GM18873 (cell line): ENCODE data around the gene G6PC3.
"Not testable (repeated sequence)": the region's sequence is repeated elsewhere in the genome, so short reads cannot be mapped to it uniquely, and the experiment has no call there.

ENCODE experiments used
- ATAC-seq: cut with Tn5 transposase; IDR thresholded peaks from one replicate; pipeline ENCODE4 v1.9.1; 2021; ENCODE audit warnings: mild to moderate bottlenecking, moderate library complexity, moderate number of reproducible peaks; ENCODE audit not compliant: unreplicated experiment, low FRiP score

Gene G6PC3

DNA sequence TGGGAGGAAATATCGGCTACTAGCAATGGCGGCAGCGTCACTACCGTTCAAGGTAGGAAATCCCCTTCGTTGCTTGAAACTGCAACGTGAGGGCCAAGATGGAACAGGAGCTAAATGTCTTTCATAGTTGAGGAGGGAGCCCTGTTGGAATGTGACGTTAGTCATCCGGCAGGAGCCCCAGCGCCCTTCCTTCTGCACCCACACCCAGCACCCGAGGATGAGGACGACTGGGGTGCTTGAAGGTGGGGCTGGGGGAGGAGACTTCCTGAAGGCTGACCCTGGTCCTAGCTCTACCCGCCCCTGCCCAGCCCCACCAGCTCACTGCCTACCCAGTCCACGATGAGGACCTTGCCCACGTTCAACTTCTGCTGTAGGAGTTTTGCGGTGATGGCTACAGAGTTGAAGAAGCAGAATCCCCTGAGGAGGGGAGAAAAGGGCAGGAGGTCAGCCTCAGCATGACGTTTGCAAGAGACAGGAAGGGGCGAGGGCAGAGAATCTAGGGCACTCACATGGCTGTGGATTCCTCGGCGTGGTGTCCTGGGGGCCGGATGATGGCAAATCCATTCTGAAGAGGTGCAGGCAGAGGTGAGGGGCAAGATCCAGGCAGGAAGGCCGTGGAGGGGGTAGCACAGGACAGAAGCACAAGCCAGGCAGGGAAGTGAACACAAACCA lies 11.9 kb downstream of the G6PC3 start:
- no peak for ATAC-seq

DNA sequence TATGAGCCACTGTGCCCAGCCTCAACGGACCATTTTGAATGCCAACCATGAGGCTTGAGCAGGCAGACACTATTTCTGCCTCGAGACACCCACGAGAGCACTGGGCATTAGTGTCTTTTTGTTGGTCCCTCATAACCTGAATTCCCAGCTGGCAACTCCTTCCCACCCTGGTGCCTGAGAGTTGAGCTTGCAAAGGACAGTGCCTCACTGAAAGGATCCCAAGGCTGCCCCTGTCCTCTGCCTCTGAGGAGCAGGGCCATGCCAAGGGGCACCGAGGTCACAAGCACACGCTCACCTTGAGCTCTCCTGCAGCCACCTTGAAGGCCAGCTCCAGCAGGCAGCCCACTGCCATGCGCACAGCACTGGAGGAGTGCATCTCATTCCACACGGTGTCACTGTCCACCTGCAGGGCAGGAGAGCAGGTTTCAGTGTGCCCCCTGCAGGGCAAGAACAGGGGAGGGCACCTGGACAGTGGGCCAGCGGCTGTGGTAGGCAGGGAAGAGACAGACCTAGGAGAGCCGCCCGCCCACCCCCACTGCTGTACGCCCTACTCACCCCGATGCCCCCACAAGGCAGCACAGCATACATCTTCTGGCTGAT lies 12.8 kb downstream of the G6PC3 start:
- no peak for ATAC-seq

DNA sequence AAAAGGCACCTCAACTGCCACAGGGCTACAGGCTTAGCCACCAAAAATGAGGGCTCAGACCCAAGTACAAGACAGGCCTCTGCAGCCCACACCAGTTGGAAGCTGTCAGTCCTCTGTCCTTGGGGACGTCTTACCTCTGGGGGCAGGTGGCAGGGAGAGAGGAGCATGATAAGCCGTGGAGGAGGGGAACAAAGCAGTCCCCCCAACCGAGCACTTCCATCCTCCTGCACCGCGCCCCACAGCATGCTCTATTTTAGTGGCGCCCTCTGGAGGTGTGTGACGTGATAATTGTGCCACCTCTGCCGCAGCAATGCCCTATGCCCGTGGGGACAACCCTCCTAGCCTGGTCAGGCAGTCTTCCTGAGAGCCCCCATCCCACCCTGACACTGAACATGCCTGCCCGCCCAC lies 13.6 kb downstream of the G6PC3 start:
- ATAC-seq: no peak

DNA sequence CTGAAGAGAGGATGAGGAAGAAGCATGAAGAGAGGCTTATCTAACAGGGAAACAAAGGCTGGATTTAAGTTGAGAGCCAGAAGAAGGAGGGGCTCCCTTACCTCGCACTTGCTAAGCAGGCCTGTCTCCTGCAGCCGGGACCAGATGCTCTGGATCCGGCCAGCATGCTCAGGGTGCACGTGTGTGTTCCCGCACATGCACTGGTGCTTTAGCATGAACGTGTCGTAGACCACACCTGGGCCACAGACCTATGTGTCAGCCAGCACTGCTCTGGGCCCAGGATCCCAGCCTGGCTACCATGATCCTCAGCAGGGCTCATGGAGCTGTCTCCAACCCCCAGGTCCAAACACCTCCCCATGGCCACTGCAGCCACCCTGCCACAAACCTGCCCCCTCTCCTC lies 14.4 kb downstream of the G6PC3 start:
- ATAC-seq: no peak

DNA sequence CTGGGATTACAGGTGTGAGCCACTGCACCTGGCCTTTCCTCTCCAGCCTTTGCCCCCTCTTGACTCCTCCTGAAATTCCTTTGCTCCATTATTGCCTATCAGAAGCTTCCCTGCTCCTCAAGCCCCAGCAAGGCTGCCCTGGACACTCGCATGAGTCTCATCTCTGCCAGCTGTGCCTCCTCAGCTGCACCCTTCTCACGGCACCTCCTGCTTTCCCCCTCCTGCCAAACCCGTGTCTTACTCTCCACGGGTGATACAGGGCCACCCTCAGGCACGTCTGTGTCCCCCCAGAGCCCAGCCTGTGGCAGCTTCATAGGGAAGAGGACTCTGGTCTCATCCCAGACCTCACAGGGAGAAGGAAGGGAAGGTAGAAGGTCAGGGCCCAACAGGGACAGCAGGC lies 15.4 kb downstream of the G6PC3 start:
- ATAC-seq: no peak

DNA sequence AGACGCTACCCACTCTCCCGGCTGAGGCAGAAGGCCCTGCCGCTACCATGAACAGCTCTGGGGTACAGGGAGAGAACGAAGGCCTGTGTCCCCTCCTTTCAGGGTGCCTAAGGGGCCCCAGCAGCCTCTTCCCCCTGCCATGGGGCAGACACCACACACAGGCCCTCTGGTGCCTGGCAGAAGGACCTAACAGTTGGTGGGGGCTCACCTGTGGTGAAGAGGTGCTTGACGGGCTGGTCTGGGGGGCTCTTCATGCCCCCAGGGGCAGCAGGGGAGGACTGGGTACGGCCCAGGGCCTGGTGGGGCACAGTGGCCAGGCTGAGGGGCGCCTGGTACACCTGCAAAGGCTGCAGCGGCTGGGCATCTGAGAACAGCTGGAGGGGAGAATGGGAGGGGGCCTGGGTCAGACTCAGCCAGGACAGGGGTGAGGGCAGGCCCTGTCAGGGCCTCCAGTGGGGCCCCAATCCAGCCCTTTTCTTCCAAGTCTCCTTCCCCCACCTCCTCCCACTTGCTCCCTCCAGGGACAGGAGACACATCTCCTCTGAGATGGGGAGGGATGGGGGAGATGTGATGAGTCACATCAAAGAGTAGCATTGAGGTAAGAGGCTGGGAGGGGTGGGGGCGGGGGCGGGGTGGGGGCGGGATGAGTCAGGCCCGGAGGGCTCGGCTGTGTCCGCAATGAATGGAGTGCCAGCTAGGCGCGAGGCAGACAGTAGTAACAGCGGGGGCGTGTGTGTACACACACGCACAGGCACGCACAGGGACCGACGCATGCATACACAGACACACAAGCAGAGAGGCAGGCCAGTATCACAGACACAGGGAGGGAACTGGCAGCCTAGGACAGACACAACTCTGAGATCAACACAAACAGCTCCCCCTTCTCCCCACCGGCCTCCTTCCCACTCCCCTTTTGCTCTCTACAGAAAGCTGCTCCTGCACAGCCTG lies 16.1 kb downstream of the G6PC3 start:
- no peak for ATAC-seq

DNA sequence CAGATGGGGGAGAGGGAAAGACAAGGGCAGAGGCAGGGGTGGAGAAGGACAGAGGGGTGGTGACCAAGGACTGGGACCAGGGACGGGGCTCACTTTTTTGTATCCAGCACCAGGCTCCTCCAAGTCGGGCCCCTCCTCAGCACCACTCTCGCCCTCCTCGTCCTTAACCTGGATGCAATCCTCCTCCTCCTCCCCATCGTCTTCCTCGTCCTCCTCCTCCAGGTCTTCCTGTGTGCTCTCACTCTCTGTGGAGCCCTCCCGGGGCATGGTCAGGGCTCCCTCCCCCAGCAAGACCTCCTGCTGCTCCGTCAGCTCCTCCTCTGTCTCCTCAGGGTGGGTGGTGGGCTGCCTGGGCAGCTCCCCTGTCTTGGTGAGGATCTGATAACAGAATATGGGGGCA lies 16.8 kb downstream of the G6PC3 start:
- ATAC-seq: no peak

DNA sequence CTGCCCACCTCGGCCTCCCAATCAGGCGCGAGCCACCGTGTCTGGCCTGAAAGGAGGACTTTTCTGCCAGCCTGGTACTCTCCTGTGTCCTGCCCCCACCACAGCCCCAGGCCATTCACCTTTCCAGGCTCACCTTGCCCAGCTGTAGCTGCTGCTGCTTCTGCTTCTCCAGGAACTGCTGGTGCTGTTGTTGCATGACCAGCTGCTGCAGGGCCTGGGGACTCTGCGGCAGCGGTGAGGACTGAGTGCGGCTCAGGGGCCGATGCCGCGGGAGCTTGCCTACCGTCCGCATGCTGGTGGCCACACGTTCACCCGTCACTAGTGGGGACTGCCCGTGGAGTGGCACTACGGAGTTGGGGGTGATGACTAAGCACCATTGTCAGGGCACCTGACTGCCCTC lies 17.7 kb downstream of the G6PC3 start:
- no peak for ATAC-seq

DNA sequence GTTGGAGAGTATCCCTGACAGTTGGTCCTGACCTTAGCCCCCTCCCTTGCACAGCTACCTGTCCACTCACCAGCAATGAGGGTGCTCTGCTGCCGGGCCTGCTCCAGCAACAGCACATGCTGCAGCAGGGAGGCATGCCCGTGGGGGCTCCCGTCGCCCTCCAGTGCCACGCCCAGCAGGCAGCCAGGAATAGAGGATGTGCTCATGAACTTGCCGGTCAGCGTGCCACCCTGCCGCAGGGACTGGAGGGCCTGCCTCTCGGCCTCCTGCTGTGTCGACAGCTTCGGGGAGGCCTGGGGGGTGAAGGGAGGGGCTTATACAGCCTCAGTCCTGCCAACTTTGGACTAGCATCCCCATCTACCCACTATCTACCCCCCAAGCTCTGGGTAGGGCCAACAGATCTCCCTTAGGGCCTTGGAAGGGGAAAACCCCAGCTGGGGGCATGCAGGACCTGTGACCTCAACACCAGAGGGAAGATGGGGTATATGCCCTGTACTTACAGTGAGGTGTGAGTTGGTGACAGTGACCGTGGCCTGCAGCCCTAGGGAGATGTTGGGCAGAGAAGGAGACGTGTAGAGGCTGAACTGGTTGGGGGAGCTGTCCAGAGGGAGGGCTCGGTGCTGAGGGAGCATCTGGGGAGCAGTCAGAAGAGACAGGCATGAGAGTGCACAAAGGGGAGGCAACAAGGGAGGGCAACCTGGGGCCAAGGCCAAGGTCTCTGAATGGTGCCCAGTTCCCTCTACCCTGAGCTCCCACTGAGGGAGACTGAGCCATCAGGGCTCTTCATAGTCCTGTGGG lies 20.9 kb downstream of the G6PC3 start:
- ATAC-seq: no peak

DNA sequence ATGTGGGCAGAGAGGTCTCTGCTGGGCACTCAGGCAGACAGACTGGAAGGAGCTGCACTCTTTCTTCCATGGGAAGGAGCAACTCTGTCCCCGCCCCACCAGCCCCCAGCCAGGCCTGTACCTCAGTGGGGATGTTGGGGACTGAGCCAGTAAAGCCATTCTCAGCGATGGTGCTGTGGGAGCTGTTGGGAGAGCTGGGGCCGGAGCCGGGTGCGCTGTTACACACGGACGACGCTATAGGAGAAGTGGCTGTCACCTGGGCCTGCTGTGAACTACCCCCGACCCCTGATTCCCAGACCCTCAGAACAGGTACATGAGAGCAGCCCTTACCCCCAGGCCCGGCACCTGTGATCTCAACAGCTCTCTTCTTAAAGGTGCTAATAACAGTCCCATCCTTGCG lies 21.5 kb downstream of the G6PC3 start:
- ATAC-seq: no peak

DNA sequence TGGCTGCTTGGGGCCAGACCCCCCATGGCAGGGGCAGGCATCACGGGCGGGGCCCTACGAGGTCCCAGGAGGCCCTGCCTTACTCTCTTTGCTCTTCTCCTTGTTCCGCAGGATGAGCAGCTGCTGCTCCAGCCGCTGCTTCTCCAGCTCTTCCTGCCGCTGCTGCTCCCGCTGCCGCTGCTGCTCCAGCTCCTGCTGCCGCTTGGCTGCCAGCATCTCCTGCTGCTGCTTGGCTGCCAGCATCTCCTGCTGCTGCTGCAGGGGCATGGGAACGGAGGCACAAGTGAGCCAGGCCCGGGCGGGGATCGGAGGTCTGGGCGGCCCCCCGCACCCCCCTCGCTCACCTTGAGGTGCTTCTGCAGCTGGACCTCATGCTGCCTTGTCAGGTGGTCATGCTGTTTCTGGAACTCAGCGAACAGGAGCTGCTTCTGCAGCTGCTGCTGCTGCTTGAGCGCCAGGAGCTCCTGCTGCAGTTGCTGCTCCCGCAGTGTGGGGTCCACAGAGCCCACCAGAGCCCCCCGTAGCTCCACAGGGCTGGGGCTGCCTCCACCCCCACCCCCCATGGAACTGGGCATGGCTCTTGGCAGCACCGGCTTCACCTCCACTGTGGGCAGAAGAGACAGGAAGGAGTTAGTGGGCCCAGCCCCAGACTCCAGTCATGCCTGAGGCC lies 22.8 kb downstream of the G6PC3 start:
- no peak for ATAC-seq

DNA sequence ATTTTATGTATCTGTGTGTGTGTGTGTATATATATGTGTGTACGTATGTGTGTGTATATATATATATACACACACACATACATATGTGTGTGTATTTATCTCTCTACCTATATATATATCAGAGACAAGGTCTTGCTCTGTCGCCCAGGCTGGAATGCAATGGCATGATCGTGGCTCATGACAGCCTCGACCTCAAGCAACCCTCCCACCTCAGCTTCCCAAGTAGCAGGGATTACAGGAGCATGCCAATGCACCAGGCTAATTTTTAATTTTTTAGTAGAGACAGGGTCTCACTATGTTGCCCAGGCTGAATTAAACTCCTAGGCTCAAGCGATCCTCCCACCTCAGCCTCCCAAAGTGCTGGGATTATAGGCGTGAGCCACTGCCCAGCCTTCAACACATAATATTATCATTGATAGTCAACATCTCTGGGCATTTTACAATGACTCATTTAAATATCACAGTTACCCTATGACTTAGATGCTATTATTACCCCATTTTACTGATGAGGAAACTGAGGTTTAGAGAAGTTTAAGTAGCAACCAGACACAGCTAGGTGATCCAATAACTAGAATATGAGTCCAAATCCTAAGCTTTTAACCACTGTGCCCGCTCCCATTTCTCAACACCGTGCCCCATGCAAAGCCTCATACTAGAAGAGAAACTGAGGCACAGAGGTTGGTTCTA lies 24.3 kb downstream of the G6PC3 start:
- ATAC-seq: no peak

DNA sequence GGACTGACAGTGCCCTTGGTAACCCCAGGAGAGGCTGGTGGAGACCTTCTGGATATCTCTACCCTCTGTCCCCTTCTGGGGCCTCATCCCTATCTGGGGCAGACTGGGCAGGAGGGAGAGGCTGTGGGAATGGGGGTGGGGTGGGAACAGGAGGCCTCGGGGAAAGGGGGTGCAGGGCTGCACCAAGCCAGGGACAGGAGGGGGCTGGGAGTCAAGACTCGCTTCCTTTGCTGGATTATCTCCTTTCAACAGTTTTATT lies 24.8 kb downstream of the G6PC3 start:
- ATAC-seq: no peak

DNA sequence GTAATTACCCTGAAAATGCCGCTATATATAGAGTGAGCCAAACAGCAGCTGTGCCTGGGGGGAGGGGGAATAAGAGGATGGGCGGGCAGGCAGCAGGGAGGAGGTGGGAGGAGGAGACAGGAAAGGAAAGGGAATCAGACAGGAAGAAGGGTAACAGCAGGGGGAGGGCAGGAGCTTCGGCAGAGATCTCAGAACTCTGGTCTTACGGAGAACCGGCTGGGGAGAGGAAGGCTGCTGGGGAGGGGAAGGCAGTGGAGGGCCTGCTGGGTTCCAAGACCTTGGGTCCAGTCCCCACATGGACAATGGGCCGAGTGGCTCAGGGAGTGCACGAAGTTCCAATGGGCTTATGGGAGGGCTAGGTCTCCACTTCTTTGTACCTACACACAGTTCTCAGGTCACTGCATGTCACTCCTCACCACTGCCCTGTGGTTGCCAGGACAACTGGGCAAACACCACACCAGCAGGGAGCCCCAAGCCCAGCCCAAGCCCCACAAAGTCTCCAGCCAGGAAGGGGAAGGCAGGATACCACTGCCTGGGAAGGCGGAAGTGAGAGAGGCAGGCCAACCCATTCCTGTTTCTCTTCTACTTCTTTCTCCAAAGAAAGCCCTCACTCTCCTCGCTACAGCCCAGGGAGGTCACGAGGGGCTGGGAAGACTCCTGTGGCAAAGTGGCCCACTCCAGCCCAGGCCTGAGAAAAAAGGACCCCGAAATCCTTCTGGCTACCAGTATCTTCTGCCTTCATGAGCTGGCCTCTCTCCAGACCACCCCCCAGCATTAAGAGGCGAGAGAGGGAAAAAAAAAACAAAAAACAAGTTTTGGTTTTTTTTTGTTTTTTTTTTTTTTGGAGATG lies 25.3 kb downstream of the G6PC3 start:
- no peak for ATAC-seq

DNA sequence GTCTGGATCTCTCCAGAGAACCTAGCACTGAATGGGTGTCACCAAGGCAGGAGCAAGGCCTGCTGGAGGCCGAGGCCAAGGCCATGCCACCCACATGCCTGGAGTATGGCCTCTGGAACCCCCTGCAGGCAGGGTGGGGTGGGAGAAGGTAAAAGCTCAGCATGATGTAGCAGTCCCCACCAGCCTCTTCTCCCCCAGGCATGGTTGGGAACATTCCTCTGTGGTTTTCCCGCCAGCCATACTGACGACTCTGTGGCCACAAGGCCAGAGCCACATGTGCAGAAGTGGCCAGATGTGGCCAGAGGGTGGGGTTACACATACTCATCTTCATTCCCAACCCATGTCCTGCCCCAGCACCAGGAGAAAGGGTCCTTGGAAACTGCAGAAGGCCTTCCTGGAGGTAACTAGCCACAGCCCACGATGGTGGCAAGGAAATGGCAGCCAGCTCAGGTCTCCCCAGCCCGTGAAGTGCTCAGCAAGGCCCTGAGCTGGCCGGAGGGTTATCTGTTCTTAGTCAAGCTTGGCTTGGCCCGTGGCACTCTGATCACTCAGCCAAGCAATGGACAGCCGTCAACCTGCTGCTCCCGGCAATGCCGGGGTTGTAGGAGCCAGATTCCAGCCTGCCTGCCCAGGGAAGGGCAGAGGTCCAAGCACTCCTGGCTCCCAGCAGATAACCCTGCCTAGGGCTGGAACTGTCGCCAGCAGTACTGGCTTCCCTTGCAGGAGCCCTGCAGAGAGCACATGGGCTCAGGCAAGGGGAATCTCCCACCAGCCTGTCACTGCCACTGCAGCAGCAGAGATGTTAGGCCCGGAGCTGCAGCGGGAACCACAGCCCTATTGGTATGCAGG lies 26.8 kb downstream of the G6PC3 start:
- ATAC-seq: no peak

DNA sequence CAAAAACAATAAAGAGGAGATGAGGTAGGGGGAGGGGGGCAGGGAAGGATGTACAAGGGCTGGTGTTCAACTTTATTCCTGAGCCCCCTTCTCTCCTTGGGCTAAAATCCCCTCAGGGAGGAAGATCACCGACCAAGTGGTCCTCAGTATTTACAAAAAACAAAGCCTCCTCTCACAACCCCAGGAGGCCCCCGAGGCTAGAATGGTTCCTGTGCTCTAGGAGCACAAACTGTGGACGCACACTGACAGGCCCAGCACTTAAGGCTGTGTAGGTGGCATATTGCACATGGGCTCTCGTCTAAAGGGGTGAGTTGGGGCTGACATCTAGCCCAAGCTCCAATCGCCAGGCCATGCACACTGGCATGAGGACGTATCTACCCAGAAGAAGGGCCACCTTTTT lies 31.3 kb downstream of the G6PC3 start:
- not testable (repeated sequence) for ATAC-seq

DNA sequence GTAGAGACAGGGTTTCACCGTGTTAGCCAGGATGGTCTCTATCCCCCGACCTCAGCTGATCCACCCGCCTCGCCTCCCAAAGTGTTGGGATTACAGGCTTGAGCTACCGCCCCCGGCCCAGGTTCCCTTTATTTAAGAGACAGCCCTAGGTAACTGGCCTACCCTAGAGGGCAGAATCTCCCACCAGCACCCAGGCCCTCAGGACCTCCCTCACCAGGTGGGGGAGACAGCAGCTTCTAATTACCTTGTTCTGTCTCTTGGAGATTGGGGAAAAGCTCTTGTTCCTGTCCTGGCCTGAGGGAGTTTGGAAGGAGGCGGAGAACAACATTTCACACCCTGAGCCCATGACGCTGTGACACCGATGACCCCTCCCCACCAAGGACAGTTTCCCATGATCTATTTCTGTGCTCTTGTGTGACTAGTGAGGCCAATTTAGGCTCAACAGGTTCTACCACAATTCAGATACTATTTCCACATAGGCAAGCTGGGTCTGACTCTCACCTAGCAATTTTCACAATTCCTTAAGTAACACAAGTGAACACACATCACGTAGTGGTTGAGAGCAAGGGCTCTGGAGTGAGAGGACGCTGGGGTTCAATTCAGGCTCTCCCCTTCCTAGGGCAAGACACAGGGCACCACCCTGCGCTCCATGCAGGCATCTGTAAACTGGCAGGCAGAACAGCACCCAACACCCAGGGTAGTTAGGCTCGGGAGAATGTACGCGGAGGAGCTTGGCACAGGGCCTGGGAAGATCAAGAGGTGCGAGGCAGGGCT lies 32.5 kb downstream of the G6PC3 start:
- no peak for ATAC-seq
